SH-SY5Y (cell line): ENCODE results near the gene CFAP45.

Experiments used
- GATA2 ChIP-seq: IDR thresholded peaks from 2 replicates; pipeline ENCODE4 v1.6.1; 2011; ENCODE audit warnings: mild to moderate bottlenecking, low read depth, low read length
- GATA3 ChIP-seq: IDR thresholded peaks from 2 replicates; pipeline ENCODE4 v1.6.1; 2011; ENCODE audit warnings: low read depth, mild to moderate bottlenecking, low read length, moderate library complexity

GRCh38 chr1:159839116-159839849, 60.7 kb downstream of the CFAP45 start:
- no peak for TF ChIP-seq GATA2
- no peak for TF ChIP-seq GATA3
